GM18498 (cell line): ENCODE measurements around the gene NAPB.

Source experiments
- ATAC-seq: cut with Tn5 transposase; IDR thresholded peaks from one replicate; pipeline ENCODE4 v1.9.1; 2021; ENCODE audit warnings: mild to moderate bottlenecking, moderate library complexity; ENCODE audit not compliant: unreplicated experiment

The NAPB gene

GRCh38 chr20:23369072-23369823 lies 52.0 kb downstream of the NAPB start:
- no peak for ATAC-seq

GRCh38 chr20:23368316-23369071 lies 52.8 kb downstream of the NAPB start:
- no peak for ATAC-seq

- no peak for ATAC-seq
Measured at GRCh38 chr20:23367770-23368169, 53.5 kb downstream of the NAPB start.

- ATAC-seq: no peak
Measured at GRCh38 chr20:23366384-23366783, 54.9 kb downstream of the NAPB start.

GRCh38 chr20:23365390-23366165 lies 55.7 kb downstream of the NAPB start:
- ATAC-seq: no peak

- ATAC-seq: no peak
Measured at GRCh38 chr20:23363257-23363649, 58.0 kb downstream of the NAPB start.

GRCh38 chr20:23362392-23363256 lies 58.7 kb downstream of the NAPB start:
- ATAC-seq: peak; percentile 2

- ATAC-seq: peak; percentile 77
Measured at GRCh38 chr20:23361476-23362391, 59.6 kb downstream of the NAPB start, which contains the start of gene GZF1. GZF1 (plus strand) TSS chr20:23362182; CDS start chr20:23364384, 2,202 bp downstream.

- ATAC-seq: no peak
Measured at GRCh38 chr20:23361119-23361475, 60.2 kb downstream of the NAPB start.

- ATAC-seq: no peak
Measured at GRCh38 chr20:23360531-23360930, 60.8 kb downstream of the NAPB start.

GRCh38 chr20:23358923-23359593 lies 62.2 kb downstream of the NAPB start:
- ATAC-seq: no peak

- ATAC-seq: no peak
Measured at GRCh38 chr20:23358563-23358906, 62.8 kb downstream of the NAPB start.

GRCh38 chr20:23357767-23358562 lies 63.3 kb downstream of the NAPB start:
- ATAC-seq: peak; percentile 76

GRCh38 chr20:23356203-23356602 lies 65.1 kb downstream of the NAPB start:
- no peak for ATAC-seq

- peak; percentile 27 for ATAC-seq
Measured at GRCh38 chr20:23350904-23351838, 70.1 kb downstream of the NAPB start.

- peak; percentile 90 for ATAC-seq
Measured at GRCh38 chr20:23350196-23350903, 70.9 kb downstream of the NAPB start, which contains the start of gene NXT1. NXT1 (plus strand) TSS chr20:23350791; CDS start chr20:23354042, 3,251 bp downstream.
